ENCODE data around the gene ZBTB20. TPM values are rescaled to one million over a fixed set of nuclear protein-coding genes. Genes with fewer than 3 reads are reported as not detected.
A peak's percentile ranks its signal among the peaks of the same experiment; 100 is the strongest.

The ZBTB20 gene
- total RNA-seq, 1 donor from 2014 or later: 11.2 TPM

DNA sequence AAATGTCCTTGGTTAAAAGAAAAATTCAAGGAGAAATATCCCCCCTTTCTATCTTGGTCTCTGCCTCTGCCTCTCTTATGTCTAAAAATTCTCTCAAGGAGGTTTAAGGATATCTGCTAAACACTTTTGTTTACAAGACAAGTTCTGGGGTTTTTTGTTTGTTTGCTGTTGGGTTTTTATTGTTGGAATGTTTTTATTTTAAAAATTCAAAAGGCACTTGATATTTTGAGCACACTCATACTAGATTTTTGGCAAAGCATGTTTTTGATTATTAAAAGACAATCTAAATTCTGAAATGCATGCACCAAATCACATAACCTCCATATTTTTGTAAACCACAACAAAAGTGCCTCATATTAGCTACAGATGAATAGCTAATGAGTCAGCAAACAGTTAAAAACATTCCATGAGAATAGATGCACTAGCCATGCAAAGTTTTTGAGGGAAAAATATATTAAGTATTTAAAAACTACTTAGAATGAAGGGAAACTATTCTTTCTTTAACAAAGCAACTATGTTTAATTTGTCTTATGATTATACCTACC is 84.6 kb downstream of the ZBTB20 start:
- TF ChIP-seq, protein P1, sequence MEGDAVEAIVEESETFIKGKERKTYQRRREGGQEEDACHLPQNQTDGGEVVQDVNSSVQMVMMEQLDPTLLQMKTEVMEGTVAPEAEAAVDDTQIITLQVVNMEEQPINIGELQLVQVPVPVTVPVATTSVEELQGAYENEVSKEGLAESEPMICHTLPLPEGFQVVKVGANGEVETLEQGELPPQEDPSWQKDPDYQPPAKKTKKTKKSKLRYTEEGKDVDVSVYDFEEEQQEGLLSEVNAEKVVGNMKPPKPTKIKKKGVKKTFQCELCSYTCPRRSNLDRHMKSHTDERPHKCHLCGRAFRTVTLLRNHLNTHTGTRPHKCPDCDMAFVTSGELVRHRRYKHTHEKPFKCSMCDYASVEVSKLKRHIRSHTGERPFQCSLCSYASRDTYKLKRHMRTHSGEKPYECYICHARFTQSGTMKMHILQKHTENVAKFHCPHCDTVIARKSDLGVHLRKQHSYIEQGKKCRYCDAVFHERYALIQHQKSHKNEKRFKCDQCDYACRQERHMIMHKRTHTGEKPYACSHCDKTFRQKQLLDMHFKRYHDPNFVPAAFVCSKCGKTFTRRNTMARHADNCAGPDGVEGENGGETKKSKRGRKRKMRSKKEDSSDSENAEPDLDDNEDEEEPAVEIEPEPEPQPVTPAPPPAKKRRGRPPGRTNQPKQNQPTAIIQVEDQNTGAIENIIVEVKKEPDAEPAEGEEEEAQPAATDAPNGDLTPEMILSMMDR (conservative IDR thresholded peaks at IDR 0.05; ENCODE audit: low read depth, low read length): no peak
- DNase-seq (ENCODE audit: low read depth): no peak
- H3K4me3 ChIP-seq (ENCODE audit: low read depth, low read length): no peak overlapping the region

DNA sequence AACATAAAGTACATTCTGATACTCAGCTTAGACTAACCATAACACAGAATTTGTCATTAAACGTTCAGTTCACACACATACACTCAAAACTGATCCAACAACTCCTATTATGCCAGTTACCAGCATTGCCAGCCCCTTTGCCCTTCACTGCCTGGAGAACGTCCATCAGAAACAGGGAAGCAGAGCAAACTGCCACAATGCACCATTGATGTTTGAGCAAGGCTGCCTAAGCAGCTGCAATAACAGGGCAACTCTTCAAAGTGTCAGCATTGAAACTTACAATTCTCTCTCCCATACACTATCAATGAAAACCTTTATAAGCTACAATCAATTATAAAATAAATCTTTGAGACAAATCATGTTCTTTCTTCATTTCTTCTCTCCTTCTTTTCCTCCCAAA is 85.1 kb downstream of the ZBTB20 start:
- no peak for DNase-seq (ENCODE audit: low read depth)
- no peak overlapping the region for H3K4me3 ChIP-seq (ENCODE audit: low read depth, low read length)
- TF ChIP-seq, protein P1 (conservative IDR thresholded peaks at IDR 0.05; ENCODE audit: low read depth, low read length): no peak

DNA sequence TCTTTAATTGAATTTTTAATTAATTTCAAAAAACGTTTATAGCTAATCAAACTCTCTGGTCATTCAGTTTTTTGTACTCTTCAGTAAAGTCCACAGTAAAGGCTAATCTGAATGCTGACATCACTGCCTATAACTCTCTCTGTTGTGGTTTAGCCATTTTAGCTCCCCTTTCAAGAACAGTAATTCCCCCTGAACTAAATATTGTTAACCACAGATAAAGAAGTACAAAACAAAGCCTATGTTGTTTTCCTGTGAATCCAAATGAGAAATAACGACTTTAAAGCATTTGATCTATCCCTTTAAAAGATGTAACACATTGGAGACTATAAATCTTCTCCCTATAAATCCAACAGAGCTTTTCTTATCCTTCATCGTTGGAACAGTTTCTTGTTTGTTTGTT is 94.2 kb downstream of the ZBTB20 start:
- no peak for DNase-seq (ENCODE audit: low read depth)
- TF ChIP-seq, protein P1 (conservative IDR thresholded peaks at IDR 0.05; ENCODE audit: low read depth, low read length): no peak

DNA sequence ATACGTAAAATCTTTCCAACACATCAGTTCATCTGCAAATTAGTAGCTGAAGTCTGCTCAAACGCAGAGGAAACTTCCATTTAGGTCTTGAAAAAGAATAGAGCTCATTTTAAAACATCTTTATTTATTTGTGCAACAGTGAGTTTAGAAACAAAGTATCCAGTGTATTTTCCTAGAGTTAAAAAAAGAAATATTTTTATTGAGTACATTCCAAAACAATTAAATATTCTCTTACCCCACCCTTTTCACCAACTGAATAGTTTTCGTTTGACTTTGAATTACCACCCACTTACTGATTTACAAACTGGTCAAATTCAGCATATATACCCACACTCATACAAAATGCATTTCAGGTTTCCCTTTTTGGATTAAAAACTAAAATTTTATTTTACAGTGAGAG is 104.7 kb downstream of the ZBTB20 start:
- no peak overlapping the region for H3K4me3 ChIP-seq (ENCODE audit: low read depth, low read length)
- TF ChIP-seq, protein P1 (conservative IDR thresholded peaks at IDR 0.05; ENCODE audit: low read depth, low read length): no peak
- no peak for DNase-seq (ENCODE audit: low read depth)

More for the DNA sequence above, 94.2 kb downstream of the ZBTB20 start:
- no peak overlapping the region for H3K4me3 ChIP-seq (ENCODE audit: low read depth, low read length)

DNA sequence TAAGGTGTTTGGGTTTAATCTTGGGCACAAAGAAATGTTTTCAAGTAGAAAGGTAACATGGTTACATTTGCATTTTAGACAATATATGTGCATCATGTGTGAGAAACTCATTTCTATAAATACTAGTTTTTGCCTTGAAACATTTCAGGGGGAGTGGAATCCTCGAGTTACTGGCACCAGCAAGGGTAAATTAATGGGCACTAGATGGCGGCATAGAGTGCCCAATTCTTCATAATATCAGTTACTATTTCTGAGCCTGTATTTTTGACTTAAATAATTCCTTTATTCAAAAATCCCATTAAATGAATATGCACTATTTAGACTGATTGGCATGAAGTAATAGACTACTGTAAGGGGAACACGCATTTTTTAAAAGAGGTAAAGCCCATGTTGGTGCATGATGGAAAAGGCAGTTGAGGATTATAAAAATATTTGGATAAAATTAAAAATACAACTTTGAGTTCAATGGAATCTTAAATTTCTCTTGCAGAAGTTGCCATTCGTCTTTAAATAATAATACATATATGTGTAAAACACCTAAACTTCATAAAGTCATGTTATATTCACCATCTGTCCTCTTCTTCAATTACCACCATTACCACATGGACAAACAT is 106.3 kb downstream of the ZBTB20 start:
- DNase-seq (ENCODE audit: low read depth): no peak
- H3K4me3 ChIP-seq (ENCODE audit: low read depth, low read length): no peak overlapping the region
- TF ChIP-seq, protein P1 (conservative IDR thresholded peaks at IDR 0.05; ENCODE audit: low read depth, low read length): peak; percentile 76

DNA sequence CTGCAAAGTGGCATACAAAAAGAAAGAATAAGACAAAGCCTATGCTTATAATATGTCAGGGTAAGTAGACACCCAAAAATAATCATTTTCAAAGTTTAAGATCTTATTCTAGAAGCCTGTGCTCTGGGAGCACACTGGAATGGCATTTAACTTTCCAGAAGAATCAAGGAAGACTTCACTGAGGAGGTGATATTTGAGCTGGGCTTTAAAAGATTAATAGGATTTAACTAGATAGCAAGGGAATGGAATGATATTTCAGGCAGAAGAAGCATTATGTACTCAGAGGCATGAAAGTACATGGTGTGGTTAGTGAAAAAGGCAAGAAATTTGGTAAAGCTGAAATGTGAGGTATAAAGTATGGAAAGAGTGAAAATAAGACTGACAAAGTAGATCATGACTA is 106.8 kb downstream of the ZBTB20 start:
- no peak overlapping the region for H3K4me3 ChIP-seq (ENCODE audit: low read depth, low read length)
- TF ChIP-seq, protein P1 (conservative IDR thresholded peaks at IDR 0.05; ENCODE audit: low read depth, low read length): no peak

DNA sequence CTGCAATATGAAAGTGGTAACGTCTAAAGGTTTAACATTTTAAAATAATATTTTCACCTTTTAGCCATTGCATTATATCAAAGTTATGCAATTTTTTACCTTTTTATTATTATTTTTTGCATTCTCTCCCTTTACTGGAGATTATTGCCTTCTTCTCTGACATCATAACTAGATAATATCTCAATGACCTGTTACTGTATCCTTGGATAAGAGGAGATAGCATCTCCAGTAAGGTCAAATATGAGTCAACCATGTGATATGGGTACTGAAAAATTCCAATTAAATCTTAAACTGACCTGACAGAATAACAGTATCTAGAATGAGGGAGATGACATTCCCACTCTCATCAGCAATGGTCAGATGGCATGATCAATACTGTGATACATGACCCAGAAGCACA is 108.3 kb downstream of the ZBTB20 start:
- no peak for DNase-seq (ENCODE audit: low read depth)
- H3K4me3 ChIP-seq (ENCODE audit: low read depth, low read length): no peak overlapping the region
- TF ChIP-seq, protein P1 (conservative IDR thresholded peaks at IDR 0.05; ENCODE audit: low read depth, low read length): no peak

More for the DNA sequence above, 106.8 kb downstream of the ZBTB20 start:
- DNase-seq (ENCODE audit: low read depth): no peak
